Measurements from ENCODE around the gene NAP1L4.

DNA sequence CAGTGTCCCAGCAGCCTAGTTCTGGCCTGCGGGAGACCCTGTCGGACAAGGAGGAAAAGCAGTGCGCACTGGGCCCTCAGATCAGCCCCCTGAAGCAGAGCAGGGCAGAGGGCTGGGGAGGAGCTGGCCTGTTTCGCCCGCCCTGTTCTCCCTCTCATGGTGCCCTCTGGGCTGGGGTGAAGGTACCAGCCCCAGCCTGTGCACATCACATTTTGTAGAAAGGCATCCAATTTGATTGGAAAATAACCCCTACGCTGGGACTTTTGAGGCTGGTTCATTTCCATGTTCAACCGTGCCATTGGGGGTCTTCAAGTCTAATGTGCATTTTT is 832 bp upstream of the NAP1L4 start:
- TF ChIP-seq RAD21 (IDR thresholded peaks at IDR 0.05; ENCODE audit: low read depth) (no peak), EGR1 (IDR thresholded peaks at IDR 0.05) (no peak), YY1 (IDR thresholded peaks at IDR 0.05; ENCODE audit: low read depth) (no peak), EP300 (IDR thresholded peaks at IDR 0.05; ENCODE audit: borderline replicate concordance) (no peak), CEBPB (IDR thresholded peaks at IDR 0.05) (no peak), FOXM1 (IDR thresholded peaks at IDR 0.05; ENCODE audit: borderline replicate concordance, low read depth) (no peak), CREB1 (IDR thresholded peaks at IDR 0.05; ENCODE audit: low read depth) (no peak), NFIC (IDR thresholded peaks at IDR 0.05) (no peak)
- TF ChIP-seq, protein P1, sequence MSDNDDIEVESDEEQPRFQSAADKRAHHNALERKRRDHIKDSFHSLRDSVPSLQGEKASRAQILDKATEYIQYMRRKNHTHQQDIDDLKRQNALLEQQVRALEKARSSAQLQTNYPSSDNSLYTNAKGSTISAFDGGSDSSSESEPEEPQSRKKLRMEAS (IDR thresholded peaks at IDR 0.05): no peak
- TF ChIP-seq, protein P2, sequence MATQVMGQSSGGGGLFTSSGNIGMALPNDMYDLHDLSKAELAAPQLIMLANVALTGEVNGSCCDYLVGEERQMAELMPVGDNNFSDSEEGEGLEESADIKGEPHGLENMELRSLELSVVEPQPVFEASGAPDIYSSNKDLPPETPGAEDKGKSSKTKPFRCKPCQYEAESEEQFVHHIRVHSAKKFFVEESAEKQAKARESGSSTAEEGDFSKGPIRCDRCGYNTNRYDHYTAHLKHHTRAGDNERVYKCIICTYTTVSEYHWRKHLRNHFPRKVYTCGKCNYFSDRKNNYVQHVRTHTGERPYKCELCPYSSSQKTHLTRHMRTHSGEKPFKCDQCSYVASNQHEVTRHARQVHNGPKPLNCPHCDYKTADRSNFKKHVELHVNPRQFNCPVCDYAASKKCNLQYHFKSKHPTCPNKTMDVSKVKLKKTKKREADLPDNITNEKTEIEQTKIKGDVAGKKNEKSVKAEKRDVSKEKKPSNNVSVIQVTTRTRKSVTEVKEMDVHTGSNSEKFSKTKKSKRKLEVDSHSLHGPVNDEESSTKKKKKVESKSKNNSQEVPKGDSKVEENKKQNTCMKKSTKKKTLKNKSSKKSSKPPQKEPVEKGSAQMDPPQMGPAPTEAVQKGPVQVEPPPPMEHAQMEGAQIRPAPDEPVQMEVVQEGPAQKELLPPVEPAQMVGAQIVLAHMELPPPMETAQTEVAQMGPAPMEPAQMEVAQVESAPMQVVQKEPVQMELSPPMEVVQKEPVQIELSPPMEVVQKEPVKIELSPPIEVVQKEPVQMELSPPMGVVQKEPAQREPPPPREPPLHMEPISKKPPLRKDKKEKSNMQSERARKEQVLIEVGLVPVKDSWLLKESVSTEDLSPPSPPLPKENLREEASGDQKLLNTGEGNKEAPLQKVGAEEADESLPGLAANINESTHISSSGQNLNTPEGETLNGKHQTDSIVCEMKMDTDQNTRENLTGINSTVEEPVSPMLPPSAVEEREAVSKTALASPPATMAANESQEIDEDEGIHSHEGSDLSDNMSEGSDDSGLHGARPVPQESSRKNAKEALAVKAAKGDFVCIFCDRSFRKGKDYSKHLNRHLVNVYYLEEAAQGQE (IDR thresholded peaks at IDR 0.05; ENCODE audit: low read depth): no peak
- TF ChIP-seq, protein P3, sequence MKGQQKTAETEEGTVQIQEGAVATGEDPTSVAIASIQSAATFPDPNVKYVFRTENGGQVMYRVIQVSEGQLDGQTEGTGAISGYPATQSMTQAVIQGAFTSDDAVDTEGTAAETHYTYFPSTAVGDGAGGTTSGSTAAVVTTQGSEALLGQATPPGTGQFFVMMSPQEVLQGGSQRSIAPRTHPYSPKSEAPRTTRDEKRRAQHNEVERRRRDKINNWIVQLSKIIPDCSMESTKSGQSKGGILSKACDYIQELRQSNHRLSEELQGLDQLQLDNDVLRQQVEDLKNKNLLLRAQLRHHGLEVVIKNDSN (IDR thresholded peaks at IDR 0.05): no peak

All from Ishikawa (cell line).